OCI-LY7 (cell line): ENCODE measurements around the gene DPYSL5.

ENCODE experiments used
- EZH2phosphoT487 ChIP-seq: fragments of 200-600 bp; sonication (generic); IDR thresholded peaks from 2 replicates; pipeline ENCODE4 v1.6.1; 2018; ENCODE audit warnings: low read depth, borderline replicate concordance, mild to moderate bottlenecking, mixed run types, antibody characterized with exemption, low read length, moderate library complexity, mixed read lengths
- TF ChIP-seq, protein P1 (sequence below): fragments of 200-600 bp; sonication (generic); conservative IDR thresholded peaks from 2 replicates; pipeline ENCODE4 v1.5.1; 2014; ENCODE audit warnings: mild to moderate bottlenecking, antibody characterized with exemption, low read length, moderate library complexity, mixed read lengths

GRCh38 chr2:26951236-26951635 lies 103.3 kb downstream of the DPYSL5 start:
- TF ChIP-seq, protein P1, sequence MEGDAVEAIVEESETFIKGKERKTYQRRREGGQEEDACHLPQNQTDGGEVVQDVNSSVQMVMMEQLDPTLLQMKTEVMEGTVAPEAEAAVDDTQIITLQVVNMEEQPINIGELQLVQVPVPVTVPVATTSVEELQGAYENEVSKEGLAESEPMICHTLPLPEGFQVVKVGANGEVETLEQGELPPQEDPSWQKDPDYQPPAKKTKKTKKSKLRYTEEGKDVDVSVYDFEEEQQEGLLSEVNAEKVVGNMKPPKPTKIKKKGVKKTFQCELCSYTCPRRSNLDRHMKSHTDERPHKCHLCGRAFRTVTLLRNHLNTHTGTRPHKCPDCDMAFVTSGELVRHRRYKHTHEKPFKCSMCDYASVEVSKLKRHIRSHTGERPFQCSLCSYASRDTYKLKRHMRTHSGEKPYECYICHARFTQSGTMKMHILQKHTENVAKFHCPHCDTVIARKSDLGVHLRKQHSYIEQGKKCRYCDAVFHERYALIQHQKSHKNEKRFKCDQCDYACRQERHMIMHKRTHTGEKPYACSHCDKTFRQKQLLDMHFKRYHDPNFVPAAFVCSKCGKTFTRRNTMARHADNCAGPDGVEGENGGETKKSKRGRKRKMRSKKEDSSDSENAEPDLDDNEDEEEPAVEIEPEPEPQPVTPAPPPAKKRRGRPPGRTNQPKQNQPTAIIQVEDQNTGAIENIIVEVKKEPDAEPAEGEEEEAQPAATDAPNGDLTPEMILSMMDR = no peak
- no peak for TF ChIP-seq EZH2phosphoT487
